ENCODE data around the gene ASB16. TPM values are rescaled to one million over a fixed set of nuclear protein-coding genes. Genes with fewer than 3 reads are reported as not detected.

Gene ASB16
- polyA plus RNA-seq, 1 of the 3 experiments (the other 2 are of a cell fraction), result not detected

DNA sequence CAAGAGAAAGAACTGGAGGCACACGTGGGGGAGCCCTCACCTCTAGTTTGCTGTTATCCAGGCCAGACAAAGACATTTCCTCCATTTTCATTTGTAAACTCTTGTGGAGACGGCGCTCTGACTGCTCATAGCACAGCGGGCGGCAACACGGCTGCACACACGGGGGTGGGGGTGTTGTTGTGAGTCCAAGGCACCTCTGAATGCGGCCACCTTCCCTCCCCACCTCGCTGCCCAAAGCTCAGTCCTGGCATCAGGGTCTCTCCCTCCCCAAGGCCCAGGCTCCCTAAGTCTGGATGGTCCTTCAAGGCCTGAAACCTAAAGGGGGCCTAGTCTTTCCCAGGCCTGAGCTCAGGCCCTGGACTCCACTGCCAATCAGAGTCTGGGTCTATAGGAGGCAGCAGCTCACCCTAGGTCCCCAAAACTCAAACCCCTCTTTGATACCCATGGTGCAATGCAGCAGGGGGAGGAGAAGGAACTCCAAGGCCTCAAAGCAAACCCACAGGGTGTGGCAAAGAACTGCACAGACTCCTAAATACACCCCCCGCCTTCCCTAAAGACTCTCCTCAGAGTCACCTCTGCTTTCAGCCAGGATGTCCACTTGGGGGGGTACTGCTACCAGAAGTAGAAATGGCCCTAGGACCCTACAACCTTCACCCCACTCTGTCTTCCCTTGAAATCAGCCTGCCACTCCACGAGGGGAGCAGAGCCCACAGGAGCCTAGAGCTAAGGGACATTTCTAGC is 27.6 kb downstream of the ASB16 start:
- Histone ChIP-seq H3K36me3 (replicated peaks in 1 of 2; ENCODE audit: control insufficient read depth in 1 of 2, insufficient read depth in 2 of 2, low read length in 1 of 2) (peaks cover 37 to 40% of the 10 kb centered on the region in 2 experiments), H3K4me1 (ENCODE audit: control insufficient read depth in 1 of 2, insufficient read depth in 2 of 2, low read depth in 1 of 2, low read length in 1 of 2) (peaks cover 8 to 23% of the 10 kb centered on the region in 2 experiments; a peak in 2 of 4 replicates), H3K9me3 (no peaks in the 10 kb centered on the region), H3K27ac (ENCODE audit: low read depth in 2 of 2, low read length in 1 of 2) (peak overlapping the region; percentile 85 to 96), H3K9me2 (no peaks in the 10 kb centered on the region), H3K27me3 (ENCODE audit: insufficient read depth) (no peaks in the 10 kb centered on the region), H3K79me2 (ENCODE audit: insufficient read depth) (peaks cover 42% of the 10 kb centered on the region), H2AFZ (ENCODE audit: low read depth) (no peak overlapping the region), H4K20me1 (ENCODE audit: insufficient read depth) (no peaks in the 10 kb centered on the region), H3K9ac (peak overlapping the region; percentile 96), H3K4me2 (peak overlapping the region; percentile 86), H3F3A (replicated peaks; ENCODE audit: insufficient read depth) (peaks cover 4% of the 10 kb centered on the region), H3K4me3 (ENCODE audit: low read depth in 2 of 2, low read length in 1 of 2) (peak overlapping the region; percentile 61 to 83)
- WGBS (ENCODE audit: low lambda C conversion rate), result 72% methylated on average over 11 of the region's 11 CpGs
- ChIA-PET POLR2A (interaction anchor here (1.4 to 1.6 kb wide), 2 partner anchors 11 to 110 kb away, joined by 4 to 7 read pairs; partner anchors contain the start of genes RUNDC3A and TMUB2), CTCF (interaction anchor here (0.7 to 6.6 kb wide), 12 partner anchors 10 to 153 kb away, joined by 3 to 61 read pairs (median 4); partner anchors contain the start of genes ASB16 and UBTF)
- peak; percentile 45 for TF ChIP-seq RAD21 (IDR thresholded peaks at IDR 0.05; ENCODE audit: low read length)
- TF ChIP-seq, protein P1, sequence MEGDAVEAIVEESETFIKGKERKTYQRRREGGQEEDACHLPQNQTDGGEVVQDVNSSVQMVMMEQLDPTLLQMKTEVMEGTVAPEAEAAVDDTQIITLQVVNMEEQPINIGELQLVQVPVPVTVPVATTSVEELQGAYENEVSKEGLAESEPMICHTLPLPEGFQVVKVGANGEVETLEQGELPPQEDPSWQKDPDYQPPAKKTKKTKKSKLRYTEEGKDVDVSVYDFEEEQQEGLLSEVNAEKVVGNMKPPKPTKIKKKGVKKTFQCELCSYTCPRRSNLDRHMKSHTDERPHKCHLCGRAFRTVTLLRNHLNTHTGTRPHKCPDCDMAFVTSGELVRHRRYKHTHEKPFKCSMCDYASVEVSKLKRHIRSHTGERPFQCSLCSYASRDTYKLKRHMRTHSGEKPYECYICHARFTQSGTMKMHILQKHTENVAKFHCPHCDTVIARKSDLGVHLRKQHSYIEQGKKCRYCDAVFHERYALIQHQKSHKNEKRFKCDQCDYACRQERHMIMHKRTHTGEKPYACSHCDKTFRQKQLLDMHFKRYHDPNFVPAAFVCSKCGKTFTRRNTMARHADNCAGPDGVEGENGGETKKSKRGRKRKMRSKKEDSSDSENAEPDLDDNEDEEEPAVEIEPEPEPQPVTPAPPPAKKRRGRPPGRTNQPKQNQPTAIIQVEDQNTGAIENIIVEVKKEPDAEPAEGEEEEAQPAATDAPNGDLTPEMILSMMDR (IDR thresholded peaks at IDR 0.05), result peak; percentile 33; the same call in 1 of the 2 replicates
- TF ChIP-seq TAF1 (IDR thresholded peaks at IDR 0.05; ENCODE audit: borderline replicate concordance, low read depth, low read length), result 0 out of 2 replicates have a peak, but pooled peaks have one; percentile 30
- TF ChIP-seq NFIC (IDR thresholded peaks at IDR 0.05; ENCODE audit: borderline replicate concordance), result no peak
- DNase-seq, result no peak

DNA sequence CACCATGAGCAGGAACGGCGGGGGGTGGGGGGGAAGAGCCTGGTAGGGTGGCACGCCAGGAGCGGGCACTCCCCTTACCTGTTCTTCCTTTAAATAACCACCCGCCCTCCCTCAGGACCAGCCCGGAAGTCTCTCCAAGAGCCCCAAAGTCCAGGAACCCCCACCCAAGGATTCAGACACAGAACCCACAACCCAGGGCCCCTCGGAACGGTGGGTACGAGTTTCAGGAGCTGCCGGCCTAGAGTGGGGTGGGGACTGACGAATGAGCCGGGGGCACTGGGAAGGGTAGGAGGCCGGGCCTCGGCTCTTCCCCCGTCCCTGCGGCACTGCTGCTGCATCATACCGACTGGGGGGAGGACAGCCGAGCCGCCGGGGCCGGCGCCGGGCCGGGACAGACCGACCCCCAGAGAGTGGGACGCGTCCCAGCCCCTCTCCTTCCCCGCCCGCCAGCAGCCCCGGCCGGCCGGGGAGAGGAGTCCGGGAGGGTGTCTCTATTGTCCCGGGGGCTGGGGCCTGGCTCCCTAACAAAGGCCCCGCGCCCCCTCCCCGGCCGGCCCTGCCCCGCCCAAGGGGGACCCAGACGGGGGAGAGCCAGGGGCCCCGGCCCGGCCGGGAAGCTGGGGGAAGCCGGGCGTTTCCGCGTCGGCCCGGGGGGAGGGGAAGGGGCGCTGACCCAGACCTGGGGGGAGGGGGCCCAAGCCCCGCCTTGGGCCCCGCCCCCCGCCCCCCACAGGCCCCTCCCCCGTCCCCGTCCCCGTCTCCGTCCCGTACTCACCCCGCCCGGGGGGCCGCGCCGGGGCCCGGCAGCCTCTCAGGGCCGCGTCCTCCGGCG is 28.4 kb downstream of the ASB16 start:
- CTCF ChIA-PET, result interaction anchor here (0.8 to 6.6 kb wide), 9 partner anchors 10 to 152 kb away, joined by 3 to 61 read pairs (median 4); partner anchors contain the start of genes ASB16 and UBTF
- WGBS (ENCODE audit: low lambda C conversion rate), result 2% methylated on average over 26 of the region's 68 CpGs

More for the DNA sequence above, 28.4 kb downstream of the ASB16 start:
- Histone ChIP-seq H3K9ac (peak overlapping the region; percentile 96), H3K79me2 (ENCODE audit: insufficient read depth) (peaks cover 42% of the 10 kb centered on the region), H3K27me3 (ENCODE audit: insufficient read depth) (no peaks in the 10 kb centered on the region), H3K9me2 (no peaks in the 10 kb centered on the region), H3K4me3 (ENCODE audit: low read depth in 2 of 2, low read length in 1 of 2) (peak overlapping the region; percentile 61 to 83), H4K20me1 (ENCODE audit: insufficient read depth) (no peaks in the 10 kb centered on the region), H3K36me3 (replicated peaks in 1 of 2; ENCODE audit: control insufficient read depth in 1 of 2, insufficient read depth in 2 of 2, low read length in 1 of 2) (peaks cover 31 to 32% of the 10 kb centered on the region in 2 experiments), H2AFZ (ENCODE audit: low read depth) (no peak overlapping the region), H3K27ac (ENCODE audit: low read depth in 2 of 2, low read length in 1 of 2) (peak overlapping the region; percentile 85 to 96), H3K4me1 (ENCODE audit: control insufficient read depth in 1 of 2, insufficient read depth in 2 of 2, low read depth in 1 of 2, low read length in 1 of 2) (peaks cover 8 to 28% of the 10 kb centered on the region in 2 experiments; a peak in 2 of 4 replicates), H3K4me2 (peak overlapping the region; percentile 86), H3F3A (replicated peaks; ENCODE audit: insufficient read depth) (peaks cover 4% of the 10 kb centered on the region), H3K9me3 (no peaks in the 10 kb centered on the region)
- peak; percentile 97 for DNase-seq
- TF ChIP-seq NFIC (IDR thresholded peaks at IDR 0.05; ENCODE audit: borderline replicate concordance) (no peak), POLR2AphosphoS5 (IDR thresholded peaks at IDR 0.05; ENCODE audit: low read depth, low read length) (0 out of 2 replicates have a peak, but pooled peaks have one; percentile 2), ELF1 (IDR thresholded peaks at IDR 0.05) (0 out of 2 replicates have a peak, but pooled peaks have one; percentile 28), SIN3A (IDR thresholded peaks at IDR 0.05; ENCODE audit: borderline replicate concordance, low read depth, low read length) (0 out of 2 replicates have a peak, but pooled peaks have one; percentile 3), MEF2A (IDR thresholded peaks at IDR 0.05; ENCODE audit: borderline replicate concordance, low read depth) (no peak), TAF1 (IDR thresholded peaks at IDR 0.05; ENCODE audit: borderline replicate concordance, low read depth, low read length) (peak; percentile 44; the same call in 1 of the 2 replicates), YY1 (IDR thresholded peaks at IDR 0.05; ENCODE audit: low read depth) (0 out of 2 replicates have a peak, but pooled peaks have one; percentile 24)
- TF ChIP-seq, protein P2, sequence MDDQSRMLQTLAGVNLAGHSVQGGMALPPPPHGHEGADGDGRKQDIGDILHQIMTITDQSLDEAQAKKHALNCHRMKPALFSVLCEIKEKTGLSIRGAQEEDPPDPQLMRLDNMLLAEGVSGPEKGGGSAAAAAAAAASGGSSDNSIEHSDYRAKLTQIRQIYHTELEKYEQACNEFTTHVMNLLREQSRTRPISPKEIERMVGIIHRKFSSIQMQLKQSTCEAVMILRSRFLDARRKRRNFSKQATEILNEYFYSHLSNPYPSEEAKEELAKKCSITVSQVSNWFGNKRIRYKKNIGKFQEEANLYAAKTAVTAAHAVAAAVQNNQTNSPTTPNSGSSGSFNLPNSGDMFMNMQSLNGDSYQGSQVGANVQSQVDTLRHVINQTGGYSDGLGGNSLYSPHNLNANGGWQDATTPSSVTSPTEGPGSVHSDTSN (IDR thresholded peaks at IDR 0.05), result 0 out of 2 replicates have a peak, but pooled peaks have one; percentile 3
- POLR2A ChIA-PET, result interaction anchor here (0.6 to 1.6 kb wide), 4 partner anchors 12 to 111 kb away, joined by 3 to 7 read pairs (median 4); partner anchors contain the start of genes RUNDC3A and TMUB2

Data from SK-N-SH (cell line).